ENCODE data around the gene PDE6D. TPM values are rescaled to one million over a fixed set of nuclear protein-coding genes. Genes with fewer than 3 reads are reported as not detected.
A peak's percentile ranks its signal among the peaks of the same experiment; 100 is the strongest.

PDE6D gene
- total and polyA plus RNA-seq, 2 of the 13 experiments (the other 11 are each of a cell fraction or from before 2014, with no cell fraction given): 14.1 to 23.2 TPM

DNA sequence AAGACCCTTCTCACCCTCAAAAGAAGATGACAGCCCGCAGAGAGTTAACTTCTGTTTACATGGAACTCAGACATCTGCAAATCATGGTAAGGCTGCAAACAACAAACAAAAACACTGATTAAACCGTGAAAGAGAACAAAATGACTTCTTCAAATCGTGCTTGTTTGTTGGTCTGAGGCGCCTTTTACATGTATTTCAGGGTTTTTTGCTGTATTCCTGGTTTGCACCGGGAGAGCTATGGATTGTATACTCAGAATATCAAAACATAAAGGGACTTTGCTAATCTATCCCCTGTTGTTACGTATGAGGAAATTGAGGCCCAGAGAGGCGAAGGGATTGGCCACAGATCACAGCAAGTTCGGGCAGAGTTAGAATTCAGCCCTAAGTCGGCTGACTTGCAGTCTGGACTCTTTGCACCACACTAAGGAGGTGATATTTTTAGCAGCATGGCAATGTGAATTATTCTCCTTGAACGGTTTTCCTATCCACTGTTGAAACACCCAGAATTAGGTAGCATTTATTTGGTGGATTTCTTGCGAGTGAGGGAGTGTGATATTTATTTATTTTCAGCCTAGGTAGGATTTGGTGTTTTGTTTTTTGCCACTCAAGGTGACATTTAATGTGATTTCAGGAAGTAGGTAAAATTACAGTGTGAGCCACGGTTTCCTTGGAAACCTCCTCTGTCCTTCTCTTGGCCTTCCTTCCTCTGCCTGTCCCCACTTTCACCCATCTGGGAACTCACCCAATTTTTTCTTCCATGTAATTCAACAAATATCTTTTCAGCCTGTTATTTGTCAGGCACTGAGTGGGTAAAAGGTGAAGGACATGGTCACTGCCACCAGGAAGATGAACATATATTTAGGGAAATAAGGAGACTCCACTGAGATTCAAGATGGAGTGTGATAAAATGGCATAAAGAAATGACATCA lies 980 bp upstream of the PDE6D start (continued):
- no peak for TF ChIP-seq HDAC6 (IDR thresholded peaks at IDR 0.05; ENCODE audit: low read depth, low read length)
- no peak for TF ChIP-seq ZNF331 (CRISPR knock-in tag; IDR thresholded peaks at IDR 0.05)
- peak; percentile 10; the same call in 1 of the 2 replicates for TF ChIP-seq POGZ (CRISPR knock-in tag; IDR thresholded peaks at IDR 0.05)
- no peak for TF ChIP-seq ZNF382 (CRISPR knock-in tag; IDR thresholded peaks at IDR 0.05; ENCODE audit: borderline replicate concordance)
- TF ChIP-seq, protein P1, sequence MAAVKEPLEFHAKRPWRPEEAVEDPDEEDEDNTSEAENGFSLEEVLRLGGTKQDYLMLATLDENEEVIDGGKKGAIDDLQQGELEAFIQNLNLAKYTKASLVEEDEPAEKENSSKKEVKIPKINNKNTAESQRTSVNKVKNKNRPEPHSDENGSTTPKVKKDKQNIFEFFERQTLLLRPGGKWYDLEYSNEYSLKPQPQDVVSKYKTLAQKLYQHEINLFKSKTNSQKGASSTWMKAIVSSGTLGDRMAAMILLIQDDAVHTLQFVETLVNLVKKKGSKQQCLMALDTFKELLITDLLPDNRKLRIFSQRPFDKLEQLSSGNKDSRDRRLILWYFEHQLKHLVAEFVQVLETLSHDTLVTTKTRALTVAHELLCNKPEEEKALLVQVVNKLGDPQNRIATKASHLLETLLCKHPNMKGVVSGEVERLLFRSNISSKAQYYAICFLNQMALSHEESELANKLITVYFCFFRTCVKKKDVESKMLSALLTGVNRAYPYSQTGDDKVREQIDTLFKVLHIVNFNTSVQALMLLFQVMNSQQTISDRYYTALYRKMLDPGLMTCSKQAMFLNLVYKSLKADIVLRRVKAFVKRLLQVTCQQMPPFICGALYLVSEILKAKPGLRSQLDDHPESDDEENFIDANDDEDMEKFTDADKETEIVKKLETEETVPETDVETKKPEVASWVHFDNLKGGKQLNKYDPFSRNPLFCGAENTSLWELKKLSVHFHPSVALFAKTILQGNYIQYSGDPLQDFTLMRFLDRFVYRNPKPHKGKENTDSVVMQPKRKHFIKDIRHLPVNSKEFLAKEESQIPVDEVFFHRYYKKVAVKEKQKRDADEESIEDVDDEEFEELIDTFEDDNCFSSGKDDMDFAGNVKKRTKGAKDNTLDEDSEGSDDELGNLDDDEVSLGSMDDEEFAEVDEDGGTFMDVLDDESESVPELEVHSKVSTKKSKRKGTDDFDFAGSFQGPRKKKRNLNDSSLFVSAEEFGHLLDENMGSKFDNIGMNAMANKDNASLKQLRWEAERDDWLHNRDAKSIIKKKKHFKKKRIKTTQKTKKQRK (IDR thresholded peaks at IDR 0.05; ENCODE audit: low read length): no peak
- no peak for TF ChIP-seq ZFP62 (CRISPR knock-in tag; IDR thresholded peaks at IDR 0.05)
- TF ChIP-seq, protein P2, sequence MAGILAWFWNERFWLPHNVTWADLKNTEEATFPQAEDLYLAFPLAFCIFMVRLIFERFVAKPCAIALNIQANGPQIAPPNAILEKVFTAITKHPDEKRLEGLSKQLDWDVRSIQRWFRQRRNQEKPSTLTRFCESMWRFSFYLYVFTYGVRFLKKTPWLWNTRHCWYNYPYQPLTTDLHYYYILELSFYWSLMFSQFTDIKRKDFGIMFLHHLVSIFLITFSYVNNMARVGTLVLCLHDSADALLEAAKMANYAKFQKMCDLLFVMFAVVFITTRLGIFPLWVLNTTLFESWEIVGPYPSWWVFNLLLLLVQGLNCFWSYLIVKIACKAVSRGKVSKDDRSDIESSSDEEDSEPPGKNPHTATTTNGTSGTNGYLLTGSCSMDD (CRISPR knock-in tag; IDR thresholded peaks at IDR 0.05): no peak
- peak; percentile 19; the same call in 1 of the 2 replicates for TF ChIP-seq ZNF136 (CRISPR knock-in tag; IDR thresholded peaks at IDR 0.05; ENCODE audit: low read depth)
- TF ChIP-seq, protein P3, sequence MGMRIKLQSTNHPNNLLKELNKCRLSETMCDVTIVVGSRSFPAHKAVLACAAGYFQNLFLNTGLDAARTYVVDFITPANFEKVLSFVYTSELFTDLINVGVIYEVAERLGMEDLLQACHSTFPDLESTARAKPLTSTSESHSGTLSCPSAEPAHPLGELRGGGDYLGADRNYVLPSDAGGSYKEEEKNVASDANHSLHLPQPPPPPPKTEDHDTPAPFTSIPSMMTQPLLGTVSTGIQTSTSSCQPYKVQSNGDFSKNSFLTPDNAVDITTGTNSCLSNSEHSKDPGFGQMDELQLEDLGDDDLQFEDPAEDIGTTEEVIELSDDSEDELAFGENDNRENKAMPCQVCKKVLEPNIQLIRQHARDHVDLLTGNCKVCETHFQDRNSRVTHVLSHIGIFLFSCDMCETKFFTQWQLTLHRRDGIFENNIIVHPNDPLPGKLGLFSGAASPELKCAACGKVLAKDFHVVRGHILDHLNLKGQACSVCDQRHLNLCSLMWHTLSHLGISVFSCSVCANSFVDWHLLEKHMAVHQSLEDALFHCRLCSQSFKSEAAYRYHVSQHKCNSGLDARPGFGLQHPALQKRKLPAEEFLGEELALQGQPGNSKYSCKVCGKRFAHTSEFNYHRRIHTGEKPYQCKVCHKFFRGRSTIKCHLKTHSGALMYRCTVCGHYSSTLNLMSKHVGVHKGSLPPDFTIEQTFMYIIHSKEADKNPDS (CRISPR knock-in tag; IDR thresholded peaks at IDR 0.05): no peak
- TF ChIP-seq, protein P4, sequence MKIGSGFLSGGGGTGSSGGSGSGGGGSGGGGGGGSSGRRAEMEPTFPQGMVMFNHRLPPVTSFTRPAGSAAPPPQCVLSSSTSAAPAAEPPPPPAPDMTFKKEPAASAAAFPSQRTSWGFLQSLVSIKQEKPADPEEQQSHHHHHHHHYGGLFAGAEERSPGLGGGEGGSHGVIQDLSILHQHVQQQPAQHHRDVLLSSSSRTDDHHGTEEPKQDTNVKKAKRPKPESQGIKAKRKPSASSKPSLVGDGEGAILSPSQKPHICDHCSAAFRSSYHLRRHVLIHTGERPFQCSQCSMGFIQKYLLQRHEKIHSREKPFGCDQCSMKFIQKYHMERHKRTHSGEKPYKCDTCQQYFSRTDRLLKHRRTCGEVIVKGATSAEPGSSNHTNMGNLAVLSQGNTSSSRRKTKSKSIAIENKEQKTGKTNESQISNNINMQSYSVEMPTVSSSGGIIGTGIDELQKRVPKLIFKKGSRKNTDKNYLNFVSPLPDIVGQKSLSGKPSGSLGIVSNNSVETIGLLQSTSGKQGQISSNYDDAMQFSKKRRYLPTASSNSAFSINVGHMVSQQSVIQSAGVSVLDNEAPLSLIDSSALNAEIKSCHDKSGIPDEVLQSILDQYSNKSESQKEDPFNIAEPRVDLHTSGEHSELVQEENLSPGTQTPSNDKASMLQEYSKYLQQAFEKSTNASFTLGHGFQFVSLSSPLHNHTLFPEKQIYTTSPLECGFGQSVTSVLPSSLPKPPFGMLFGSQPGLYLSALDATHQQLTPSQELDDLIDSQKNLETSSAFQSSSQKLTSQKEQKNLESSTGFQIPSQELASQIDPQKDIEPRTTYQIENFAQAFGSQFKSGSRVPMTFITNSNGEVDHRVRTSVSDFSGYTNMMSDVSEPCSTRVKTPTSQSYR (CRISPR knock-in tag; IDR thresholded peaks at IDR 0.05; ENCODE audit: borderline replicate concordance): no peak
- TF ChIP-seq, protein P5, sequence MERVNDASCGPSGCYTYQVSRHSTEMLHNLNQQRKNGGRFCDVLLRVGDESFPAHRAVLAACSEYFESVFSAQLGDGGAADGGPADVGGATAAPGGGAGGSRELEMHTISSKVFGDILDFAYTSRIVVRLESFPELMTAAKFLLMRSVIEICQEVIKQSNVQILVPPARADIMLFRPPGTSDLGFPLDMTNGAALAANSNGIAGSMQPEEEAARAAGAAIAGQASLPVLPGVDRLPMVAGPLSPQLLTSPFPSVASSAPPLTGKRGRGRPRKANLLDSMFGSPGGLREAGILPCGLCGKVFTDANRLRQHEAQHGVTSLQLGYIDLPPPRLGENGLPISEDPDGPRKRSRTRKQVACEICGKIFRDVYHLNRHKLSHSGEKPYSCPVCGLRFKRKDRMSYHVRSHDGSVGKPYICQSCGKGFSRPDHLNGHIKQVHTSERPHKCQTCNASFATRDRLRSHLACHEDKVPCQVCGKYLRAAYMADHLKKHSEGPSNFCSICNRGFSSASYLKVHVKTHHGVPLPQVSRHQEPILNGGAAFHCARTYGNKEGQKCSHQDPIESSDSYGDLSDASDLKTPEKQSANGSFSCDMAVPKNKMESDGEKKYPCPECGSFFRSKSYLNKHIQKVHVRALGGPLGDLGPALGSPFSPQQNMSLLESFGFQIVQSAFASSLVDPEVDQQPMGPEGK (CRISPR knock-in tag; IDR thresholded peaks at IDR 0.05): no peak
- TF ChIP-seq, protein P6, sequence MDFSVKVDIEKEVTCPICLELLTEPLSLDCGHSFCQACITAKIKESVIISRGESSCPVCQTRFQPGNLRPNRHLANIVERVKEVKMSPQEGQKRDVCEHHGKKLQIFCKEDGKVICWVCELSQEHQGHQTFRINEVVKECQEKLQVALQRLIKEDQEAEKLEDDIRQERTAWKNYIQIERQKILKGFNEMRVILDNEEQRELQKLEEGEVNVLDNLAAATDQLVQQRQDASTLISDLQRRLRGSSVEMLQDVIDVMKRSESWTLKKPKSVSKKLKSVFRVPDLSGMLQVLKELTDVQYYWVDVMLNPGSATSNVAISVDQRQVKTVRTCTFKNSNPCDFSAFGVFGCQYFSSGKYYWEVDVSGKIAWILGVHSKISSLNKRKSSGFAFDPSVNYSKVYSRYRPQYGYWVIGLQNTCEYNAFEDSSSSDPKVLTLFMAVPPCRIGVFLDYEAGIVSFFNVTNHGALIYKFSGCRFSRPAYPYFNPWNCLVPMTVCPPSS (IDR thresholded peaks at IDR 0.05): no peak
- TF ChIP-seq ZNF264 (CRISPR knock-in tag; IDR thresholded peaks at IDR 0.05): no peak
- no peak for TF ChIP-seq TBX3 (IDR thresholded peaks at IDR 0.05; ENCODE audit: borderline replicate concordance)
